ENCODE results near the gene G2E3.

G2E3 gene

GRCh38 chr14:30655658-30656057, 96.7 kb downstream of the G2E3 start (continued):
- TF ChIP-seq CSRNP3 (CRISPR knock-in tag; IDR thresholded peaks at IDR 0.05) (no peak), ISL1 (CRISPR knock-in tag; IDR thresholded peaks at IDR 0.05) (no peak), ZNF565 (CRISPR knock-in tag; conservative IDR thresholded peaks at IDR 0.05; ENCODE audit: low read depth) (no peak), OSR1 (CRISPR knock-in tag; IDR thresholded peaks at IDR 0.05) (no peak), TOX (CRISPR knock-in tag; IDR thresholded peaks at IDR 0.05; ENCODE audit: borderline replicate concordance) (no peak), ZC3H10 (CRISPR knock-in tag; IDR thresholded peaks at IDR 0.05) (no peak)
- TF ChIP-seq, protein P1, sequence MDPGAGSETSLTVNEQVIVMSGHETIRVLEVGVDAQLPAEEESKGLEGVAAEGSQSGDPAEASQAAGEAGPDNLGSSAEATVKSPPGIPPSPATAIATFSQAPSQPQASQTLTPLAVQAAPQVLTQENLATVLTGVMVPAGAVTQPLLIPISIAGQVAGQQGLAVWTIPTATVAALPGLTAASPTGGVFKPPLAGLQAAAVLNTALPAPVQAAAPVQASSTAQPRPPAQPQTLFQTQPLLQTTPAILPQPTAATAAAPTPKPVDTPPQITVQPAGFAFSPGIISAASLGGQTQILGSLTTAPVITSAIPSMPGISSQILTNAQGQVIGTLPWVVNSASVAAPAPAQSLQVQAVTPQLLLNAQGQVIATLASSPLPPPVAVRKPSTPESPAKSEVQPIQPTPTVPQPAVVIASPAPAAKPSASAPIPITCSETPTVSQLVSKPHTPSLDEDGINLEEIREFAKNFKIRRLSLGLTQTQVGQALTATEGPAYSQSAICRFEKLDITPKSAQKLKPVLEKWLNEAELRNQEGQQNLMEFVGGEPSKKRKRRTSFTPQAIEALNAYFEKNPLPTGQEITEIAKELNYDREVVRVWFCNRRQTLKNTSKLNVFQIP (CRISPR knock-in tag; IDR thresholded peaks at IDR 0.05; ENCODE audit: borderline replicate concordance, low read depth): no peak

- ATAC-seq: peak; percentile 72
- TF ChIP-seq ESRRG (CRISPR knock-in tag; IDR thresholded peaks at IDR 0.05) (no peak), CSRNP3 (CRISPR knock-in tag; IDR thresholded peaks at IDR 0.05) (no peak), TOX (CRISPR knock-in tag; IDR thresholded peaks at IDR 0.05; ENCODE audit: borderline replicate concordance) (no peak), OSR1 (CRISPR knock-in tag; IDR thresholded peaks at IDR 0.05) (no peak), ZNF8 (CRISPR knock-in tag; IDR thresholded peaks at IDR 0.05) (no peak), ARNTL (CRISPR knock-in tag; IDR thresholded peaks at IDR 0.05; ENCODE audit: borderline replicate concordance, low read depth) (no peak), TCF4 (CRISPR knock-in tag; IDR thresholded peaks at IDR 0.05; ENCODE audit: borderline replicate concordance) (no peak), ISL1 (CRISPR knock-in tag; IDR thresholded peaks at IDR 0.05) (no peak), SNAI2 (CRISPR knock-in tag; IDR thresholded peaks at IDR 0.05) (no peak), RARB (CRISPR knock-in tag; IDR thresholded peaks at IDR 0.05) (no peak), ZC3H10 (CRISPR knock-in tag; IDR thresholded peaks at IDR 0.05) (no peak), GLIS3 (CRISPR knock-in tag; IDR thresholded peaks at IDR 0.05) (no peak), BACH2 (CRISPR knock-in tag; IDR thresholded peaks at IDR 0.05; ENCODE audit: borderline replicate concordance) (no peak), ZFP3 (CRISPR knock-in tag; IDR thresholded peaks at IDR 0.05) (no peak), TSHZ2 (CRISPR knock-in tag; IDR thresholded peaks at IDR 0.05) (no peak), PATZ1 (CRISPR knock-in tag; IDR thresholded peaks at IDR 0.05; ENCODE audit: borderline replicate concordance) (no peak), ZNF70 (CRISPR knock-in tag; IDR thresholded peaks at IDR 0.05) (no peak), PPARA (CRISPR knock-in tag; IDR thresholded peaks at IDR 0.05; ENCODE audit: borderline replicate concordance) (no peak), CSDC2 (CRISPR knock-in tag; IDR thresholded peaks at IDR 0.05) (no peak), ZNF565 (CRISPR knock-in tag; conservative IDR thresholded peaks at IDR 0.05; ENCODE audit: low read depth) (no peak)
These were observed 97.3 kb downstream of the G2E3 start for GRCh38 chr14:30656190-30656632.

- TF ChIP-seq BACH2 (CRISPR knock-in tag; IDR thresholded peaks at IDR 0.05; ENCODE audit: borderline replicate concordance) (no peak), PPARA (CRISPR knock-in tag; IDR thresholded peaks at IDR 0.05; ENCODE audit: borderline replicate concordance) (no peak), TSHZ2 (CRISPR knock-in tag; IDR thresholded peaks at IDR 0.05) (no peak), CSRNP3 (CRISPR knock-in tag; IDR thresholded peaks at IDR 0.05) (no peak), ZFP30 (CRISPR knock-in tag; IDR thresholded peaks at IDR 0.05) (no peak), ZNF565 (CRISPR knock-in tag; conservative IDR thresholded peaks at IDR 0.05; ENCODE audit: low read depth) (no peak), ARNTL (CRISPR knock-in tag; IDR thresholded peaks at IDR 0.05; ENCODE audit: borderline replicate concordance, low read depth) (no peak), CSDC2 (CRISPR knock-in tag; IDR thresholded peaks at IDR 0.05) (no peak), GLIS3 (CRISPR knock-in tag; IDR thresholded peaks at IDR 0.05) (no peak), RARB (CRISPR knock-in tag; IDR thresholded peaks at IDR 0.05) (no peak)
- no peak for ATAC-seq
These were observed 98.1 kb downstream of the G2E3 start for GRCh38 chr14:30657050-30657449.
